SK-N-SH (cell line): ENCODE results near the gene GALNT14. TPM values are rescaled to one million over a fixed set of nuclear protein-coding genes. Genes with fewer than 3 reads are reported as not detected.

Experiments
- CTCF ChIA-PET: fragments of 300-600, 350-600 bp; formaldehyde crosslinking; extraction: SDS; loops from one replicate; lab custom pipeline; 2021; lab: Yijun Ruan, JAX
- POLR2A ChIA-PET: fragments of 350-600 bp; sonication (Branson Sonifier 250); formaldehyde crosslinking; extraction: SDS; loops from one replicate; lab custom pipeline; 2020; ENCODE audit warnings: antibody characterized with exemption, inconsistent platforms; lab: Yijun Ruan, JAX
- DNase-seq: peaks from one replicate; pipeline ENCODE4 v3.0.0; 2012
- H2AFZ ChIP-seq: fragments of 200-600 bp; sonication (generic); 2 replicates; pipeline ENCODE4 v1.8.1; 2016; ENCODE audit warnings: antibody characterized with exemption, mild to moderate bottlenecking, low read depth
- H3F3A ChIP-seq: fragments of 200-600 bp; sonication (generic); replicated peaks from 2 replicates; pipeline ENCODE3; 2016; ENCODE audit warnings: antibody characterized with exemption, mild to moderate bottlenecking; ENCODE audit not compliant: insufficient read depth
- H3K27ac ChIP-seq, 2 experiments: fragments of 200-500 bp in 1 of 2; fragments of 200-600 bp in 1 of 2; sonication (Bioruptor generic) in 1 of 2; sonication (generic), shearing (Covaris generic) in 1 of 2; 2 replicates each; pipeline versions ENCODE4 v1.5.1 to v1.6.1; 2014 to 2016; ENCODE audit warnings: low read depth in 2 of 2, inconsistent platforms in 1 of 2, low read length in 1 of 2, mild to moderate bottlenecking in 1 of 2, mixed read lengths in 1 of 2
- H3K27me3 ChIP-seq: fragments of 200-600 bp; sonication (generic), shearing (Covaris generic); 2 replicates; pipeline ENCODE4 v1.6.1; 2016; ENCODE audit warnings: mixed run types; ENCODE audit not compliant: insufficient read depth
- H3K36me3 ChIP-seq, 2 experiments: fragments of 200-500 bp in 1 of 2; fragments of 200-600 bp in 1 of 2; sonication (Bioruptor generic) in 1 of 2; sonication (generic) in 1 of 2; replicated peaks in 1 of 2; 2 replicates each; pipeline versions ENCODE3 to v1.5.1; 2014 to 2016; ENCODE audit warnings: low read length in 1 of 2, mild to moderate bottlenecking in 1 of 2; ENCODE audit not compliant: insufficient read depth in 2 of 2, control insufficient read depth in 1 of 2
- H3K4me1 ChIP-seq, 2 experiments: fragments of 200-500 bp in 1 of 2; fragments of 200-600 bp in 1 of 2; sonication (Bioruptor generic) in 1 of 2; sonication (generic), shearing (Covaris generic) in 1 of 2; 2 replicates each; pipeline versions ENCODE4 v1.5.1 to v1.6.1; 2014 to 2016; ENCODE audit warnings: low read depth in 1 of 2, low read length in 1 of 2, mixed run types in 1 of 2; ENCODE audit not compliant: insufficient read depth in 2 of 2, control insufficient read depth in 1 of 2
- H3K4me2 ChIP-seq: fragments of 200-600 bp; sonication (generic), shearing (Covaris generic); 2 replicates; pipeline ENCODE4 v1.6.1; 2017; ENCODE audit warnings: mixed run types
- H3K4me3 ChIP-seq, 2 experiments: fragments of 200-500 bp in 1 of 2; fragments of 200-600 bp in 1 of 2; sonication (Bioruptor generic) in 1 of 2; sonication (generic), shearing (Covaris generic) in 1 of 2; 2 replicates each; pipeline versions ENCODE4 v1.5.1 to v1.8.1; 2014 to 2016; ENCODE audit warnings: low read depth in 2 of 2, inconsistent platforms in 1 of 2, low read length in 1 of 2, mild to moderate bottlenecking in 1 of 2, mixed read lengths in 1 of 2, moderate library complexity in 1 of 2
- H3K79me2 ChIP-seq: fragments of 200-600 bp; sonication (generic); 2 replicates; pipeline ENCODE4 v1.8.1; 2017; ENCODE audit warnings: mild to moderate bottlenecking; ENCODE audit not compliant: insufficient read depth
- H3K9ac ChIP-seq: fragments of 200-600 bp; sonication (generic); 2 replicates; pipeline ENCODE4 v1.6.1; 2017; ENCODE audit warnings: mixed run types
- H3K9me2 ChIP-seq: fragments of 200-600 bp; sonication (generic); 2 replicates; pipeline ENCODE4 v1.6.1; 2017; ENCODE audit warnings: mixed run types
- H3K9me3 ChIP-seq: fragments of 200-600 bp; sonication (generic); 2 replicates; pipeline ENCODE4 v1.6.1; 2017; ENCODE audit warnings: mixed run types, mild to moderate bottlenecking, moderate library complexity
- H4K20me1 ChIP-seq: fragments of 200-600 bp; sonication (generic); 2 replicates; pipeline ENCODE4 v1.6.1; 2017; ENCODE audit warnings: mild to moderate bottlenecking, mixed run types; ENCODE audit not compliant: insufficient read depth
- CTCF ChIP-seq: fragments of 200-600 bp; sonication (generic); IDR thresholded peaks from 2 replicates; pipeline ENCODE4 v1.6.1; 2017; ENCODE audit warnings: antibody characterized with exemption, mild to moderate bottlenecking, moderate library complexity
- ELF1 ChIP-seq: IDR thresholded peaks from 2 replicates; pipeline ENCODE4 v1.4.0; 2012
- EP300 ChIP-seq, 2 experiments: IDR thresholded peaks; 2 replicates each; pipeline versions ENCODE4 v1.4.0 to v1.6.1; 2012; ENCODE audit warnings: borderline replicate concordance in 1 of 2, low read depth in 1 of 2, low read length in 1 of 2
- EZH2phosphoT487 ChIP-seq: fragments of 200-600 bp; sonication (generic); IDR thresholded peaks from 2 replicates; pipeline ENCODE4 v1.6.1; 2017; ENCODE audit warnings: low read depth, mixed run types, mild to moderate bottlenecking, antibody characterized with exemption, moderate library complexity, borderline replicate concordance
- FOXM1 ChIP-seq: IDR thresholded peaks from 2 replicates; pipeline ENCODE4 v1.4.0; 2012; ENCODE audit warnings: low read depth, mild to moderate bottlenecking
- GABPA ChIP-seq: IDR thresholded peaks from 2 replicates; pipeline ENCODE4 v1.4.0; 2012; ENCODE audit warnings: low read depth, mild to moderate bottlenecking
- GATA2 ChIP-seq: sonication (generic); formaldehyde crosslinking; IDR thresholded peaks from 2 replicates; pipeline ENCODE4 v1.5.0; 2020; ENCODE audit warnings: mild to moderate bottlenecking, missing genetic modification reagents
- JUND ChIP-seq: IDR thresholded peaks from 2 replicates; pipeline ENCODE4 v1.4.0; 2012
- MAX ChIP-seq: IDR thresholded peaks from 2 replicates; pipeline ENCODE4 v1.4.0; 2012; ENCODE audit warnings: low read depth
- NRF1 ChIP-seq: IDR thresholded peaks from 2 replicates; pipeline ENCODE4 v1.6.1; 2012; ENCODE audit warnings: low read depth, mild to moderate bottlenecking, low read length
- POLR2AphosphoS5 ChIP-seq: IDR thresholded peaks from 2 replicates; pipeline ENCODE4 v1.6.1; 2012; ENCODE audit warnings: low read depth, low read length
- RAD21 ChIP-seq: IDR thresholded peaks from 2 replicates; pipeline ENCODE4 v1.6.1; 2012; ENCODE audit warnings: mild to moderate bottlenecking, low read length
- RFX5 ChIP-seq: IDR thresholded peaks from 2 replicates; pipeline ENCODE4 v1.6.1; 2012; ENCODE audit warnings: mild to moderate bottlenecking, improper control_type of control experiment, low read length
- RXRA ChIP-seq: IDR thresholded peaks from 2 replicates; pipeline ENCODE4 v1.4.0; 2012; ENCODE audit warnings: low read depth, mild to moderate bottlenecking, borderline replicate concordance
- SMC3 ChIP-seq: IDR thresholded peaks from 2 replicates; pipeline ENCODE4 v1.6.1; 2012; ENCODE audit warnings: low read depth, low read length, improper control_type of control experiment
- TCF12 ChIP-seq: IDR thresholded peaks from 2 replicates; pipeline ENCODE4 v1.4.0; 2012
- YY1 ChIP-seq: IDR thresholded peaks from 2 replicates; pipeline ENCODE4 v1.4.0; 2012; ENCODE audit warnings: low read depth, mild to moderate bottlenecking
- WGBS: methylation state at CpG from one replicate; pipeline ENCODE4 v1.1.6; 2017; ENCODE audit warnings: low lambda C conversion rate; 5-methylcytosine and 5-hydroxymethylcytosine counted together
- polyA plus RNA-seq, 3 experiments: library from polyadenylated mRNA; depleted of rRNA; stranded (reverse); fragments of >200 nt; gene quantifications; 2 replicates each; pipeline ENCODE4 v1.2.3, GENCODE V29; 2012
- TF ChIP-seq, protein P1 (sequence below): IDR thresholded peaks from 2 replicates; pipeline ENCODE4 v1.4.0; 2012; ENCODE audit warnings: low read depth, borderline replicate concordance
- TF ChIP-seq, protein P2 (sequence below): IDR thresholded peaks from 2 replicates; pipeline ENCODE4 v1.4.0; 2012; ENCODE audit warnings: low read depth, borderline replicate concordance

The GALNT14 gene
- polyA plus RNA-seq, 1 of the 3 experiments (the other 2 are of a cell fraction), result 1.6 TPM

DNA sequence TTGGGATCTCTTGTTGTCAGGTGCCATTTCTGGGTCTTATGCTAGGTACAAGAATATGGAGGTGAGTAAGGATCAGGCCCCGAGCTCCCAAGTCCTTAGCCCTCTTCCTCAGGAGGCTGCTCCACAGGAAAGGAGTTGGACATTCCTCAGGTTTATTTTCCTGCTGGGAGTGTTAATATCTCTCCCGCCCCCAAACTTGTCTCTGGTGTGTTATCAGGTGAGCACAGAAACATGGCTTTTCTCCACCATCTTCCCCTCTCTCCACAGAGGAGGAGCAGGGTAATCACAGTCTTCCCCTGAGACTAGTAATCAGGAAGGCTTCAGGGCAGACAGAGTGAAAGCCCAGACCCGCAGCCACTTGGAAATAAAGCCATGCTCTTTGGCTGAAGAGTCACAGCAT lies 257.7 kb downstream of the GALNT14 start:
- DNase-seq, result no peak
- Histone ChIP-seq H4K20me1 (no peaks in the 10 kb centered on the region), H3K36me3 (no peaks in the 10 kb centered on the region), H3K9me2 (no peaks in the 10 kb centered on the region), H3K4me2 (no peak overlapping the region), H3K9ac (no peak overlapping the region), H3K4me3 (no peak overlapping the region), H3F3A (no peaks in the 10 kb centered on the region), H3K27me3 (no peaks in the 10 kb centered on the region), H3K79me2 (no peaks in the 10 kb centered on the region), H3K4me1 (peaks cover 0 to 15% of the 10 kb centered on the region in 2 experiments; a peak in 1 of 4 replicates)
- ChIA-PET POLR2A (no interaction called here), CTCF (interaction anchor here (2.1 to 4.7 kb wide), 2 partner anchors 14 to 18 kb away, joined by 5 to 23 read pairs; no protein-coding TSS in a partner anchor)
- TF ChIP-seq POLR2AphosphoS5 (no peak), RXRA (no peak), EP300 (IDR thresholded peaks at IDR 0.05; ENCODE audit: borderline replicate concordance in 1 of 2, low read depth in 1 of 2, low read length in 1 of 2) (no peak), YY1 (no peak), MAX (no peak), RAD21 (no peak), GABPA (no peak)
- TF ChIP-seq, protein P1, sequence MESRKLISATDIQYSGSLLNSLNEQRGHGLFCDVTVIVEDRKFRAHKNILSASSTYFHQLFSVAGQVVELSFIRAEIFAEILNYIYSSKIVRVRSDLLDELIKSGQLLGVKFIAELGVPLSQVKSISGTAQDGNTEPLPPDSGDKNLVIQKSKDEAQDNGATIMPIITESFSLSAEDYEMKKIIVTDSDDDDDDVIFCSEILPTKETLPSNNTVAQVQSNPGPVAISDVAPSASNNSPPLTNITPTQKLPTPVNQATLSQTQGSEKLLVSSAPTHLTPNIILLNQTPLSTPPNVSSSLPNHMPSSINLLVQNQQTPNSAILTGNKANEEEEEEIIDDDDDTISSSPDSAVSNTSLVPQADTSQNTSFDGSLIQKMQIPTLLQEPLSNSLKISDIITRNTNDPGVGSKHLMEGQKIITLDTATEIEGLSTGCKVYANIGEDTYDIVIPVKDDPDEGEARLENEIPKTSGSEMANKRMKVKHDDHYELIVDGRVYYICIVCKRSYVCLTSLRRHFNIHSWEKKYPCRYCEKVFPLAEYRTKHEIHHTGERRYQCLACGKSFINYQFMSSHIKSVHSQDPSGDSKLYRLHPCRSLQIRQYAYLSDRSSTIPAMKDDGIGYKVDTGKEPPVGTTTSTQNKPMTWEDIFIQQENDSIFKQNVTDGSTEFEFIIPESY, result no peak
- TF ChIP-seq, all 33 proteins: peak for 0
- no peak overlapping the region for H2AFZ ChIP-seq
- no peak overlapping the region for H3K27ac ChIP-seq
- WGBS, result 28% methylated on average over 3 of the region's 3 CpGs
- H3K9me3 ChIP-seq, result no peaks in the 10 kb centered on the region

GRCh38 chr2:30877833-30878232 lies 260.4 kb downstream of the GALNT14 start:
- Histone ChIP-seq H3K4me3 (no peak overlapping the region), H3K27ac (no peak overlapping the region), H3K27me3 (no peaks in the 10 kb centered on the region), H3F3A (no peaks in the 10 kb centered on the region), H3K9me2 (no peaks in the 10 kb centered on the region), H3K9me3 (no peaks in the 10 kb centered on the region; the same call in 1 of the 2 replicates), H4K20me1 (no peaks in the 10 kb centered on the region), H3K4me2 (no peak overlapping the region), H3K9ac (no peak overlapping the region), H3K79me2 (no peaks in the 10 kb centered on the region), H3K36me3 (no peaks in the 10 kb centered on the region), H2AFZ (no peak overlapping the region), H3K4me1 (peaks cover 0 to under 1% of the 10 kb centered on the region in 2 experiments; a peak in 1 of 4 replicates)
- no peak for DNase-seq
- POLR2A ChIA-PET, result no interaction called here
- 51% methylated on average over 2 of the region's 2 CpGs for WGBS
- no peak for TF ChIP-seq TCF12
- no peak for TF ChIP-seq SMC3
- no peak for TF ChIP-seq GATA2 (CRISPR knock-in tag)
- no peak for TF ChIP-seq EZH2phosphoT487
- no peak for TF ChIP-seq NRF1
- TF ChIP-seq JUND, result no peak
- TF ChIP-seq, protein P2, sequence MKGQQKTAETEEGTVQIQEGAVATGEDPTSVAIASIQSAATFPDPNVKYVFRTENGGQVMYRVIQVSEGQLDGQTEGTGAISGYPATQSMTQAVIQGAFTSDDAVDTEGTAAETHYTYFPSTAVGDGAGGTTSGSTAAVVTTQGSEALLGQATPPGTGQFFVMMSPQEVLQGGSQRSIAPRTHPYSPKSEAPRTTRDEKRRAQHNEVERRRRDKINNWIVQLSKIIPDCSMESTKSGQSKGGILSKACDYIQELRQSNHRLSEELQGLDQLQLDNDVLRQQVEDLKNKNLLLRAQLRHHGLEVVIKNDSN, result no peak
- TF ChIP-seq RFX5, result no peak
- TF ChIP-seq, protein P1, result no peak
- no peak for TF ChIP-seq ELF1
- TF ChIP-seq POLR2AphosphoS5, result no peak
- TF ChIP-seq FOXM1, result no peak
- TF ChIP-seq EP300 (IDR thresholded peaks at IDR 0.05; ENCODE audit: borderline replicate concordance in 1 of 2, low read depth in 1 of 2, low read length in 1 of 2), result no peak
- no peak for TF ChIP-seq CTCF
- no peak for TF ChIP-seq YY1
- CTCF ChIA-PET, result interaction anchor here (0.7 to 2.2 kb wide), 4 partner anchors 16 to 292 kb away, joined by 3 to 8 read pairs (median 3); partner anchors contain the start of gene GALNT14
